Body of pancreas (tissue), 4 donors: ENCODE results near the gene NUP42.

Experiments
- POLR2A ChIP-seq, 3 donors: fragments of 450-650 bp; IDR thresholded peaks; one replicate each; pipeline ENCODE4 v1.6.1; 2016; ENCODE audit warnings: antibody characterized with exemption in 3 of 3, mild to moderate bottlenecking in 2 of 3
- TF ChIP-seq, protein P1 (sequence below), 7 experiments: fragments of 450-650 bp in 4 of 7; fragments of 200-600 bp in 3 of 7; sonication (generic) in 3 of 7; IDR thresholded peaks; one replicate each; pipeline ENCODE4 v1.5.1; 2016 to 2019; ENCODE audit warnings: antibody characterized with exemption in 7 of 7

DNA sequence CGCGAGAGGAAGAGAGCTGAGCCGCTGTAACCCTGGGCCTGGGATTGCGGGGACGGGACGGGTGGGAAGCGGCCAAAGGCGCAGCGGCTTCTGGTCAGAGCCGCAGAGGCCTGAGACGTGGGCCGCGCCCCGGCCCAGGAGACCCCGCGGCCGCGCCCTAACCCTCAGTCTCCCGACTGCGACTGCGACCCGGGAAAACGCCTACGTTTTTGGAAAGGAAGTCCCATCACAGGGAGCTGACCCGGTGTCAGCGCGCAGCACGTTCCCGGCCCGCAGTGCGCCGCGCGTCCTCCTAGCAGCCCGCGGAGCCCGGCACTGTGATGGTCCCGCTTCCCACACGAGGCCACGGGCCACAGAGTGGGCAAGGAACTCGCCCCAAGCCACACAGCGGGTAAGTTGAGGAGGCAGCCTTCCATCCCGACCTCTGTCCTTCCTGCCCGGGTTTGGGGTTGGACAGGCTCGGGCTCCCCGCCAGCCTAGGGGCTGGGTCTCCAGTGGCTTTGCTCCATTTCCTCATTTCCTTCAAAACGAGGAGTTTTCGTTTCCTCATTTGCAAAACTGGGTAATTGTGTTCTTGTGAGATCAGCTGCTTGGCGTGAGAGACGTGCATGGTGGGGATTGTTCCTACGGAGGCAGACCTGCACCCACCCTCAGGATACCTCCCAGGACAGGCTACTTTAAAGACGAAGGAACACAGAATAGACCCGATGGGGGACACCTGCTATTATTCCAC lies 65.9 kb downstream of the NUP42 start:
- TF ChIP-seq, protein P1, sequence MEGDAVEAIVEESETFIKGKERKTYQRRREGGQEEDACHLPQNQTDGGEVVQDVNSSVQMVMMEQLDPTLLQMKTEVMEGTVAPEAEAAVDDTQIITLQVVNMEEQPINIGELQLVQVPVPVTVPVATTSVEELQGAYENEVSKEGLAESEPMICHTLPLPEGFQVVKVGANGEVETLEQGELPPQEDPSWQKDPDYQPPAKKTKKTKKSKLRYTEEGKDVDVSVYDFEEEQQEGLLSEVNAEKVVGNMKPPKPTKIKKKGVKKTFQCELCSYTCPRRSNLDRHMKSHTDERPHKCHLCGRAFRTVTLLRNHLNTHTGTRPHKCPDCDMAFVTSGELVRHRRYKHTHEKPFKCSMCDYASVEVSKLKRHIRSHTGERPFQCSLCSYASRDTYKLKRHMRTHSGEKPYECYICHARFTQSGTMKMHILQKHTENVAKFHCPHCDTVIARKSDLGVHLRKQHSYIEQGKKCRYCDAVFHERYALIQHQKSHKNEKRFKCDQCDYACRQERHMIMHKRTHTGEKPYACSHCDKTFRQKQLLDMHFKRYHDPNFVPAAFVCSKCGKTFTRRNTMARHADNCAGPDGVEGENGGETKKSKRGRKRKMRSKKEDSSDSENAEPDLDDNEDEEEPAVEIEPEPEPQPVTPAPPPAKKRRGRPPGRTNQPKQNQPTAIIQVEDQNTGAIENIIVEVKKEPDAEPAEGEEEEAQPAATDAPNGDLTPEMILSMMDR (IDR thresholded peaks at IDR 0.05) = no peak
- TF ChIP-seq POLR2A (IDR thresholded peaks at IDR 0.05) = peak in 1 of 3 donors; percentile 38
